Activated CD4-positive, alpha-beta T cell treated with anti-CD3 and anti-CD28 coated beads, Interleukin-2, Interleukin-6, amounts not matched to agents 100 ng/mL and 50 ng/mL, durations not matched to agents 16 hours and 8 hours (primary cell): ENCODE results near the gene EGLN2.
"Not testable (repeated sequence)": the region's sequence is repeated elsewhere in the genome, so short reads cannot be mapped to it uniquely, and the experiment has no call there.

Experiments
- DNase-seq: peaks from one replicate; pipeline ENCODE4 v3.0.0-alpha.2; 2020

The EGLN2 gene

GRCh38 chr19:40798683-40799557, at the start of gene EGLN2:
TSS of gene EGLN2 (plus strand) at chr19:40799191. CDS start at chr19:40800573, 1,382 bp downstream.
- peak; percentile 100 for DNase-seq

DNA sequence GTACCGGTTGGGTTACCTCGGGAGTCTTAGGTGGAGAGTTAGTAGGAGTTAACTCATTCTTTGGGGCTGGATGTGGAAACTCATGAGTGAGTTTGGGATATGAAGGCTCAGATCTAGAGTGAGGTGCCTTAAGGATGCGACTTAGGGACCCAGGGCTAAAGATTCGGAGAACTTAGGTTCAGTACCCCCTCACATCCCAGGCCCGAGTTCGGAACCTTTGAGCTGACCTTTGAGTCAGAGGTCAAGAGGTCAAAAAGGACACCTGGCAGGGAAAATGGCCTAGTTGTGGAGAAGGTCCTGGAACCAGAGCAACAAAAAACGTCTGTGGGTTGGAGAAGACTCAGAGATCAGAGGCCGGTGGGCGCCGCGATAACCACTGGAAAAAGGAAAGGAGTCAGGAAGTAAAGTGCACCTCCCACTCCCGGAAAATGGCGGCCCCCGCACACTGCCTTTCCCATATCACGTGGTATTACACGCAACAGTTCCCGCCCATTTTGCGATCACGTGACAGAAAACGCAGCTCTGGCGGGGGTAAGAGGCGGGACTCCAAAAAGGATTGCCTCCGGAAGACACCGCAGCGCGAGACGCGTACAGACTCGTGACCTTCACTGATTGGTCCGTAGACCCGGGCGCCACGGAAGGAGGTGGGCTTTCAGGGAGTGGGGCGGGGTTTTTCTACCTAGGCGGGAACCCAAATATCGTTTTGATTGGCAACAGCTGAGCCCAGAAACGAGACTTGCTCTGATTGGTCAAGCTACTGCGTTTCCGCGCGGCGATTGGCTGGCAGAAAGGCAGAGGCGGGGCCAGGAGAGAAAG, 48.7 kb upstream of the EGLN2 start, which contains the start of gene ACTMAP:
TSS of gene ACTMAP (minus strand) at position 420 of the 816 bp plus-strand sequence. CDS start 674 bp downstream, outside the sequence.
- DNase-seq, result peak; percentile 100

- DNase-seq, result peak; percentile 98
Observed at GRCh38 chr19:40750874-40751537, 48.0 kb upstream of the EGLN2 start, which contains the start of gene SNRPA. TSS of gene SNRPA (plus strand) at chr19:40751203. CDS start at chr19:40751409, 206 bp downstream.

GRCh38 chr19:40752257-40752781, 46.7 kb upstream of the EGLN2 start:
- peak; percentile 31 for DNase-seq

GRCh38 chr19:40754611-40755247, 44.3 kb upstream of the EGLN2 start:
- peak; percentile 78 for DNase-seq

DNA sequence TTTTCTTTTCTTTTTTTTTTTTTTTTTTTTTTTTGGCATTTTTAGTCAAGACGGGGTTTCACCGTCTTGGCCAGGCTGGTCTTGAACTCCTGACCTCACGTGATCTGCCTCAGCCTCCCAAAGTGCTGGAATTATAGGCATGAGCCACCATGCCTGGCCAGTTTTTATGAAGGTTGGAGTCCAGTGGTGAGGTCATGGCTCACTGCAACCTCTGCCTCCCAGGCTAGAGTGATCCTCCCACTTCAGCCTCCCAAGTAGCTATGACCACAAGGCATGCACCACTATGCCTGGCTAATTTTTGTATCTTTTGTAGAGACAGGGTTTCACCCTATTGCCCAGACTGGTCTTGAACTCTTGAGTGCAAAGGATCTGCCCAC, 43.8 kb upstream of the EGLN2 start:
- no peak for DNase-seq

DNA sequence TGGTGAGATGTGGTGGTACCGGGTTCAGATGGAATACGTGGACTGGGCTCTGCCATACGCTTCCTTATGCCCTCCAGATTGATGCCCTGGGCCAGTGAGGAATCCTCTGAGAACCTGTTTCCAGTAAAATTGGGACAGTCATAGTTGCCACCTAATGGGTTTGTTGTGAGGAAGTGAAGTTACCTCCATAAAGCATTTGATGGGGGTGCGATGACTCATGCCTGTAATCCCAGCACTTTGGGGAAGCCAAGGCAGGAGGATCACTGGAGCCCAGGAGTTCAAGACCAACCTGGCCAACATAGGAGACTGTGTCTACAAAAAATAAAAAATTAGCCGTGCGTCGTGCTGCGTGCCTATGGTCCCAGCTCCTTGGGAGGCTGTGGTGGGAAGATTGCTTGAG, 43.2 kb upstream of the EGLN2 start:
- DNase-seq, result no peak

DNA sequence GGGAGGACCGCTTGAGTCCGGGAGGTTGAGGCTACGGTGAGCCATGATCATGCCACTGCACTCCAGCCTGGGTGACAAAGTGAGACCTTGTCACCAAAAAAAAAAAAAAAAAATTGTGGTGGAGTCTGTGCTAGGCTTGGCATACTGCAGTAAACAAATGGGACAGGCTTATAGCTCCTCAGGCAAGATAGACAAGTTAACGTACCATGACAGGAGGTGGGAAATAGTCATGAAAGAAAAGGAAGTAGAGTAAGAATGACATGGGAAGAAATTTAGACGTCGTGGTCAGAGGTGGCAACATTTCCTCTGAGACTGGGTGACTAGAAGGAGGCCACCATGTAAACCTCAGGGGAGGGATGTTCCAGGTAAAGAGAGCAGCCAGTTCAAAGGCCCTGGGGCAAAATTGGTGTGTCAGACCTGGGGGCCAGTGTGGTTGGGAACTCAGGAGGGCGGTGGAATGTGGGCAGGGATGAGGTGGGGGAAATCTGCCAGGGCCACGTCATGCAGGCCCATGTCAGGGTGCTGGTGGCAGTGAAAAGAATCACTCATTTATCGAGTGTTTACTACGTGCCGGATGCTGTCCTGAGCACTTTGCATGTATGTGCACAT, 42.4 kb upstream of the EGLN2 start:
- DNase-seq, result peak; percentile 42

DNA sequence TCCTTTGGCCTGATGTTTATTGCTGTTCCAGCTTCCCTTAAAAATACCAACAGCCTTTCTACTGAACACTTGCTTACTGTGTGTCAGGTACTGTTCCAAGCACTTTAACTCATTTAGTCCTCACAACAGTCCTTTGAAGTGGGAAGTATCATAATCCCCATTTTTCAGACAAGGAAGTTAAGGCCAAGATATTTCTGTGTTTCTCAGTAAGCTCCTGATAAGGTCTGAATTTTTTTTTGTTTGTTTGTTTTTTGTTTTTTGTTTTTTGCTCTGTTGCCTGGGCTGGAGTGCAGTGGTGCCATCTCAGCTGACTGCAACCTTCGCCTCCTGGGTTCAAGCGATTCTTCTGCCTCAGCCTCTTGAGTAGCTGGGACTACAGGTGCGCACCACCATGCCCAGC, 40.5 kb upstream of the EGLN2 start:
- DNase-seq, result no peak

DNA sequence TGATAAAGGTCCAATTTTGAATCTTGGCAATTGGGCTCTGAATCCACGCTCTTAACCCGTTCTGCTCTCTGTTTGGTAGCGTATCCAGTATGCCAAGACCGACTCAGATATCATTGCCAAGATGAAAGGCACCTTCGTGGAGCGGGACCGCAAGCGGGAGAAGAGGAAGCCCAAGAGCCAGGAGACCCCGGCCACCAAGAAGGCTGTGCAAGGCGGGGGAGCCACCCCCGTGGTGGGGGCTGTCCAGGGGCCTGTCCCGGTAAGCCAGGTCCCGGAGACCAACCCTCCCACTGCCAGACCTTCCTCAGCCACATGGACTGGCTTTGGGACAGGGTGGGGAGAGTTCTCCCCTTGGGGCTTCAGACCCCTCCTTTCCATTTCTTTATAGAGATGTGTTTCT, 39.6 kb upstream of the EGLN2 start:
- no peak for DNase-seq

DNA sequence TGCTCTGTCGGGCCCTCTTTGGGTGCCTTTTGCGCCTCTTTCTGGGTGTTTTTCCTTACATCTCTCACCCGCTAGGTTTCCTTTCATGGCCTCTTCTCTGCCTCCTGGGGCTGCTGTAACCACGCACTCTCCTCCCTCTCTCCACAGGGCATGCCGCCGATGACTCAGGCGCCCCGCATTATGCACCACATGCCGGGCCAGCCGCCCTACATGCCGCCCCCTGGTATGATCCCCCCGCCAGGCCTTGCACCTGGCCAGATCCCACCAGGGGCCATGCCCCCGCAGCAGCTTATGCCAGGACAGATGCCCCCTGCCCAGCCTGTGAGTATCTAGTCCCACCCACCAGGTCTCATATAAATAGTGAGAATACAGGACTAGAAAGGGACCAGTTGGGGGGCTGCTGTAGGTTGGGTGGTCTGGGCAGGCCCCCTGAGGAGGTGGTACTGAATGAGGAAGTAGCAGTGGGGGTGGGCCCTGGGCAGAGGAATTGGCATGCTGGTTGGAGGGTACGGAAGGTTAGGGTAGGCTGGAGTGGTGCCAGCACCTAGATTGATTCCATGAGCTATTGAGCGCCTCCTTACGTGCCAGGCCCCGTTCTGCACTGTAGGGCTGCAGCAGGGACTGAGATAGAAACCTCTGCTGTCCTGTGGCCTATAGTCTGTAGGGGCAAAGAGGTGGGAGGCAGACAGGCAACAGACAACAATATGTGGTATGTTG, 36.1 kb upstream of the EGLN2 start:
- no peak for DNase-seq

DNA sequence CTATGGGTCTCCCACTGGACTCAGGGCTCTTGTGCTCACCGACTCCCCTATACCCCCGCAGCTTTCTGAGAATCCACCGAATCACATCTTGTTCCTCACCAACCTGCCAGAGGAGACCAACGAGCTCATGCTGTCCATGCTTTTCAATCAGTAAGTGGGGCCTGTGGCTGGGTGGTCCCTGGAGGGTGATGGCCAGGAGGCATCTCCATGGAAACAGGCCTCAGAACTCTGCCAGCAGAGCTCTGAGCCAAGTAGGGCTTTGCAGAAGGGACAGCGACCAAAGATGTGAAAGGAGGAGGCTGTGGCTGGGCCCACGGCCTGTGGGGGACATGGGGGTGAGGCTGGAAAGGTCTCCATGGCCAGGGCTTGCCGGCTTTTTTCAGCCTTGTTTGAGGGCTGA, 35.5 kb upstream of the EGLN2 start:
- no peak for DNase-seq

- no peak for DNase-seq
Observed at GRCh38 chr19:40763963-40764362, 35.0 kb upstream of the EGLN2 start.

- not testable (repeated sequence) for DNase-seq
Observed at GRCh38 chr19:40766385-40766784, 32.6 kb upstream of the EGLN2 start.

- DNase-seq, result no peak
Observed at GRCh38 chr19:40768869-40769268, 30.1 kb upstream of the EGLN2 start.

GRCh38 chr19:40771101-40771862, 27.7 kb upstream of the EGLN2 start:
- DNase-seq, result peak; percentile 27

DNA sequence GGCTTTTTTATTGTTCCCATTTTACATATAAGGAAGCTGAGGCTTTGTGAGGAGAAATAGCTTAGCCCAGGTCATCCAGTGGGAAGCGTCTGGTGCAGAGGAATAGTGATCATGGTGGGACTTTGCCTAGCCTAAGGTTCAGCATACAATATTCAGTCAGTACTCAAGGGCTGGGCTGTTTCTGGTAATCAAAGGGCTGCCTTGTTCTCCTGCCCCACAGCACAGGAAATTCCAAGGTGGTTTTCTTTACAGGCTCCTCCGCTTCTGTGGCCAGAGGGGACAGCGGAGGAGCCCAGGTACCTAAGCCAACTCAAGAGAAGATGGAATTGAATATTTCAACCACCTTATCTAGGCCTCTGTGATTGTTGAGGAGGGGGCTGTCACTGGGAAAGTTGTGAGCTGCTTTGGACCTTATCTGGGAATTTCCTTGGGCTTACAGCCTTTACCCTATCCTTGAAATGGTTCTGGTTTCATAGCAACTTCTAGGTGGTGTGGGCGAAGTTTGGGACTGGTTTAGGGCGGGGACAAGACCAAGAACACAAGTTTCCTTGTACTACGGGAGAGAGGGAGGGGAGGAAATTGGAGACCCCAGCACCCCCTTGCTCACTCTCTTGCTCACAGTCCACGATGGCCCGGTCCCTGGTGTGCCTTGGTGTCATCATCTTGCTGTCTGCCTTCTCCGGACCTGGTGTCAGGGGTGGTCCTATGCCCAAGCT, 23.9 kb upstream of the EGLN2 start, which contains the start of gene MIA:
TSS of gene MIA (plus strand) at position 606 of the 716 bp plus-strand sequence. CDS start at position 628, 22 bp downstream.
- no peak for DNase-seq

DNA sequence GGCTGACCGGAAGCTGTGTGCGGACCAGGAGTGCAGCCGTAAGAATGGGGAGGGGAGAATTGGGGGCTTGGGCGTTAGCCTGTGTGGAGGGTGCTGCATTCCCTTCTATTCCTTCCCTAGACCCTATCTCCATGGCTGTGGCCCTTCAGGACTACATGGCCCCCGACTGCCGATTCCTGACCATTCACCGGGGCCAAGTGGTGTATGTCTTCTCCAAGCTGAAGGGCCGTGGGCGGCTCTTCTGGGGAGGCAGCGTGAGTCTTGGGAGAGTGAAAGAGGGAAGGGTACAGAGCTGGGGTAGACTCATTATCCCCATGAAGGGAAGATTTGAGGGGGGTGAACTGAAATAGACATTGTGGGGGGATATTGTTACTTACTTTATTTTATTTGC, 23.4 kb upstream of the EGLN2 start:
- DNase-seq, result no peak

DNA sequence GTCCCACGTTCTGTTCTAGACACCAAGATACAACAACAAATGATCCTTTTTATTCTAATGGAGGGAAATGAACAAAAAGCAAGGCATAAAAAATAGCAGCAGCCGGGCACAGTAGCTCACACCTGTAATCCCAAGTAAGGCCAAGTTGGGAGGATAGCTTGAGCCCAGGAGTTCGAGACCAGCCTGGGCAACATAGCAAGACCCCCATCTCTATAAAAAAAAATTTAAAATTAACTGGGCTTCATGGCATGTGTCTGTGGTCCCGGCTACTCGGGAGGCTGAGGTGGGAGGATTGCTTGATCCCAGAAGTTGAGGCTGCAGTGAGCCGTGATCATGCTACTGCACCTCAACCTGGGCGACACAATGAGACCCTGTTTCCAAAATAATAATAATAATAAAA, 22.6 kb upstream of the EGLN2 start:
- no peak for DNase-seq
